Stimulated activated CD4-positive, alpha-beta T cell treated with anti-CD3 and anti-CD28 coated beads, Interleukin-15, amount 100 ng/mL, for 1 hour (primary cell): ENCODE measurements around the gene FGF22.
A peak's percentile ranks its signal among the peaks of the same experiment; 100 is the strongest.
"Not testable (repeated sequence)": the region's sequence is repeated elsewhere in the genome, so short reads cannot be mapped to it uniquely, and the experiment has no call there.

ENCODE experiments used
- DNase-seq, 2 donors: peaks; one replicate each; pipeline ENCODE4 v3.0.0-alpha.2; 2020; ENCODE audit warnings: low read depth in 1 of 2, low spot score in 1 of 2

The FGF22 gene

DNA sequence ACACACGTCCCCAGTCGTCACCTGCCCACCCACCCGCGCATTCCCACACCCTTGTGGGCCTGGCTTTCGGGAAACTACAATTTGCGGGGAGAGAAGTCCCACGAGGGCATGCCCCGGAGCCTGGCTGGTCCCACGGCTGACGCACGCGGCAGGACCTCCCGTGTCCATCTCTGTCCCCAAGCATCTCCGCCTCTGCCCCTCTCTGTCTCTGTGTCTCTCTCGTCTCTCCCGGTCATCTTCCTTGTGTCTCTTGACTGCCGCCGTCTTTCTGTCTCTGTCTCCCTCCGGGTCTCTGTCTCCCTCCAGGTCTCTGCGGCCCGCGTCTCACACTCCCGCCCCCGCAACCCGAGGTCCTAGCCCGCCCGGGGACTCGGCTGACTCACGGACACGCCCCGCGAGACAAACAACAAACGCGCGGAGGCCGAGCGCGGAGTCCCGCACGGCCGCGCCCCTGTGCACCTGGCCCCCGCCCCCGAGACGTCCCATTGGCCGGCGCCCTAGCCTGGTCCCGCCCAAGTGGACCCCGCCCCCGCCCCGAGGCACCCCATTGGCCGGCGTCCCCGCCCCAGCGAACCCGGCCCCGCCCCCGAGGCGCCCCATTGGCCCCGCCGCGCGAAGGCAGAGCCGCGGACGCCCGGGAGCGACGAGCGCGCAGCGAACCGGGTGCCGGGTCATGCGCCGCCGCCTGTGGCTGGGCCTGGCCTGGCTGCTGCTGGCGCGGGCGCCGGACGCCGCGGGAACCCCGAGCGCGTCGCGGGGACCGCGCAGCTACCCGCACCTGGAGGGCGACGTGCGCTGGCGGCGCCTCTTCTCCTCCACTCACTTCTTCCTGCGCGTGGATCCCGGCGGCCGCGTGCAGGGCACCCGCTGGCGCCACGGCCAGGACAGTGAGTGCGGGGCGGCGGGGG is at the start of gene FGF22:
Gene FGF22, plus strand, starts transcription at position 627 of the 908 bp plus-strand sequence. Its CDS starts 47 bp downstream, at position 674.
- peak; percentile 96 for DNase-seq

DNA sequence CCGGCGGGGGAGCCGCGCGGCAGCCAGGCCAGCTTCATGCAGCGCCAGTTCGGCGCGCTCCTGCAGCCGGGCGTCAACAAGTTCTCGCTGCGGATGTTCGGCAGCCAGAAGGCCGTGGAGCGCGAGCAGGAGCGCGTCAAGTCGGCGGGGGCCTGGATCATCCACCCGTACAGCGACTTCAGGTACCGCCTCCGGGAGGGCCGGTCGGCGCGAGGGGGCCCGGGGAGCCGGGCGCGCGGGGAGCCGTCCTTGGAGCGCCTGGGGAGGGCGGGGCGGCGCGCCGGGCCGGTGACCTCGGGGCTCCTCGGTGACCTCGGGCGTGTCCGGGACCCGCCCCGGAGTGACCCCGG is 49.3 kb upstream of the FGF22 start:
- no peak for DNase-seq

DNA sequence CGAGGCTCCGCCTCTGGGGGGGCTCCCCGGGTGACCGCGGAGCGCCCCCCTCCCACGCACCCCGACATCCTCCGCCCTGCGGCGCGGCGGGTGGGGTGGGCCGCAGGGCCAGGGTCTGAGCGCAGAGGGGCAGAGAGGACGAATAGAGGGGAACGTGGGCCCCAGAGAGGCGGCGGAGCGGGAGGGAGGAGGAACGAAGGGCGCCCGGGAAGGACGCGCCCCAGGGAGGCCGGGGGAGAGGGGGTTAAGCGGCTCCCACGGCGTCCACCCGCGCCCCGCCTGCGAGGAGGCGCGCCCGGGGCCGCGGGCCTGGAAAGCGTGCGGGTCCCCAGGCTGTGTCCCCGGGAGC is 49.0 kb upstream of the FGF22 start:
- DNase-seq, result no peak

DNA sequence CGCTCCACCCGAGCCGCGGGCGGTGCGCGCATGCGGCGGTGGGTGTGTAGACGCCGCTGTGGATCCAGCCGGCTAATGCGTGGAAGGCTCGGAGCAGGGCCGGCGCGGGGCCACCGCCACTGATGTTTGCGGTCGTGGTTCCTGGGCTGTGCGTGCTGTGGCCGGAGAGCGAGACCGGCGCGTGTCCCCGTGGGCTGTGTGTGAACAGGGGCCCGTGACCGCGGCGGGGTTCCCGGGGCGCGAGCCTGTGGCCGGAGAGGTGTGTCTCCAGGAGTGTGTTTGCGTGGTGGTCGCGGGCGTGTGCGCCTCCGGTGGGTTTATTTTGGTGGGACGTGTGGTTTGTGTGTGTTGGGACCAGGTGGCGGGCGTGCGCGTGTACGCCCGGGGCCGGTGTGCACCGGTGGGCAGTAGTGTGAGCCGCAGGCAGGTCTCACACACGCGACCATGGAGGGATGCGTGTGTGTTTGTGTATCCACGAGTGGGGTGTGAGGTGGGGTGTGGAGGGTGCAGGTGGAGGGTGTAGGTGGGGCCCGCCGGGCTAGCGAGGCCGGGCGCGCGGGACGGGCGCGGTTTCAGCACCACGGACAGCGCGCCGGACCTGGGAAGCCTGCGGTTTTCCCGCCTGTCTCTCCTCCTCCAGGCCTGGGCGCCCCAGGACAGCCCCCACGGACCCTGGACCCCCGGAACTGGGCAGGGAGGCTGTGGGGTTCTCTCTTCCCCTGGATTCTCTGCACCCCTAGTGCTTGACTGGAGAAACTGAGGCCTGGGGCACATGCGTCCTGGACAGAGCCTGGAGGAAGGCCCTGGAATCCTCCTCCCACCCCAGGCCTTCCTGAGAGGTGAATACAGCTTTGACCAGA is 48.4 kb upstream of the FGF22 start:
- no peak for DNase-seq

DNA sequence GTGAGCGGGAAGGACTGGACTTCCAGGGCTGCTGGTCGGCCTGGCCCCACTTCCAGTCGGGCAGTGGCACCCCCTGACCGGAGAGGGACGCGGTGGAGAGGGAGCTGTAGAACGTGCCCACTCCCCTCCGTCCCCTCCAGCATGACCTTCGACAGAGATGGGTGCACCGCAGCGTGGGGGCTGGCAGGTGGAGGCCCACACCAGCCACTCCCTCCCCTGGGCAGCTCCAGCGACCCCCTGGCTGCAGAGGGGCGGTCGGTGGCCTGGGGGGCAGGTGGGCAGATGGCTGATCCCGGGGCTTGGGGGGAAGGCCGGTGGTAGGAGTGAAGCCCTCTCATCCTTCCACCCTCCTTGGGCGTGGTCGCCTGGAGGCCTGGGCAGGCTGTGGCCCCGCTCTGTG is 47.6 kb upstream of the FGF22 start:
- DNase-seq, result no peak

DNA sequence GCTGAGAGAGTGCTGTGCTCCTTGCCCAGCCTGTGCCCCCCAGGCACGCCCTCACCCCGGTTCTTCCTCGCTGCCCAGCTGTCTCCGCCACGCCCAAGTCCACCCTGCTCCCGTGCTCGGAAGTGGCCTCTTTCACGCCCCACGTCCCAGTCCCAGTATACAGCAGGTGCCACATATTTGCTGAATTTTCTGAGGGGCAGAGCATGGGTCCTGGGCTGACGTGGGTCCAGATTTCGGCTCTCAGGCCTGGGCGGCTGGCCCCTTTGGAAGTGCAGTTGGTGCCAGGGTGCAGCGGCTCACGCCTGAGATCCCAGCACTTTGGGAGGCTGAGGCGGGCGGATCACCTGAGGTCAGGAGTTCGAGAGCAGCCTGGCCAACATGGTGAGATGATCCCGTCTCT is 46.6 kb upstream of the FGF22 start:
- no peak for DNase-seq

DNA sequence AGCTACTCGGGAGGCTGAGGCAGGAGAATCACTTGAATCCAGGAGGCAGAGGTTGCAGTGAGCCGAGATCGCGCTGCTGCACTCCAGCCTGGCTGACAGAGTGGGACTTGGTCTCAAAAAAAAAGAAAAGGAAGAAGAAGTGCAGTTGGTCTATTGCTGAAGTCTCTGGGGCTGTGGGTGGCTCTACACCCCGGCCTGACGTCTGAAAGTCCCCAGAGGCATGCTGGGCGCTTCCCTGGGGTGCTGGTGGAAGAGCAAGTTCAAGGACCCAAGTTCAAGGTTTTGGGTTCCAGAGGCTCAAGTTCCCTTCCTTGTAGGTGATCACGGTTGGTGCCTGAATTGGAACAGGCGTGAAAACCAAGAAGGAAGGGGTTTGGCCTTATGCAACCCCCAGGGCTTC is 46.2 kb upstream of the FGF22 start:
- DNase-seq, result no peak

GRCh38 chr19:594265-594870 is 45.3 kb upstream of the FGF22 start:
- DNase-seq, result no peak

- DNase-seq, result no peak
Observed at GRCh38 chr19:595326-596262, 44.1 kb upstream of the FGF22 start.

- no peak for DNase-seq
Observed at GRCh38 chr19:596263-596655, 43.4 kb upstream of the FGF22 start.

DNA sequence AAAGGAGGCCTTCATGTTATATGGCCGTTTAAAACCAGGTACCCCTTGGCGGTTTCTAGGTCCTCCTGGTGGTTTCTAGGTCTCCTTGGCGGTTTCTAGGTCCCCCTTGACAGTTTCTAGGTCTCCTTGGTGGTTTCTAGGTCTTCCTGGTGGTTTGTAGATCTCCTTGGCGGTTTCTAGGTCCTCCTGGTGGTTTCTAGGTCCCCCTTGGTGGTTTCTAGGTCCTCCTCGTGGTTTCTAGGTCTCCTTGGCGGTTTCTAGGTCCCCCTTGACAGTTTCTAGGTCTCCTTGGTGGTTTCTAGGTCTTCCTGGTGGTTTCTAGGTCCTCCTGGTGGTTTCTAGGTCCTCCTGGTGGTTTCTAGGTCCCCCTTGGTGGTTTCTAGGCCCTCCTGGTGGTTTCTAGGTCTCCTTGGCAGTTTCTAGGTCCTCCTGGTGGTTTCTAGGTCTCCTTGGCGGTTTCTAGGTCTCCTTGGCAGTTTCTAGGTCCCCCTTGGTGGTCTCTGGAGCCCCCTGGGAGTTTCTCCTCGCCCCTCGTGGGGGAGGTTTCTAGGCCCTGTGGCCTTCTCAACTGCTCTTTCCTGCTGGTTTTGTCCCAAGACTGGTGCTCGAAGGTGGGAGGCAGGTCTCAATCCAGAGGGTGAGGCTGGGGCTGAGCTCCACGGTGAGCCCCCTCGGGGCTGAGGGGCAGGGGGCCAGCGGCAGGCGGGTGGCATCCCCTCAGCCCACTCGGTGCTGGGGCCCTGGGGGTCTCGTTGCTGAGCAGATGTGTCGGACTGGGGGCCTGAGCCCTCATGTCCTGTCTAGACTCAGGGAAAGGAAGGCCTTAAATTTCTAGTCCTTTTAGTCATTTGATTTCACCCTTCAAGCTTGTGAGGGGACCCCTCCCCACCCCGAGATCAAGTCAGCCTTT is 42.0 kb upstream of the FGF22 start:
- DNase-seq, result no peak

DNA sequence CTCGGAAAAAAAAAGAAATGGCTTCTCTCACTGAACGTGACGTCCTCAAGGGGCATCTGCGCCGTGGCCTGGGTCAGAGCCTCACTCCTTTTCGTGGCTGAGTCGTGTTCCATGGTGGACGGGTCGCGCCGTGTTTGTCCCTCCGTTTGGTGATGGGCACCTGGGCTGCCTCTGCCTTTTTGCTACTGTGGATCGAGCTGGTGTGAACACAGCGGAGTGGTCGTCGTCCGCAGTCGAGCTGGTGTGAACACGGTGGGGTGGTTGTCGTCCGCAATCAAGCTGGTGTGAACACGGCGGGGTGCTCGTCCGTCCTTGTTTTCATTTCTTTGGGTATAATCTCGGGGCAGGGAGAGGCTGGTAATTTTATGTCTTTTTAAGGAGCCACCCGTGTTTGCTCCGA is 38.4 kb upstream of the FGF22 start:
- no peak for DNase-seq

DNA sequence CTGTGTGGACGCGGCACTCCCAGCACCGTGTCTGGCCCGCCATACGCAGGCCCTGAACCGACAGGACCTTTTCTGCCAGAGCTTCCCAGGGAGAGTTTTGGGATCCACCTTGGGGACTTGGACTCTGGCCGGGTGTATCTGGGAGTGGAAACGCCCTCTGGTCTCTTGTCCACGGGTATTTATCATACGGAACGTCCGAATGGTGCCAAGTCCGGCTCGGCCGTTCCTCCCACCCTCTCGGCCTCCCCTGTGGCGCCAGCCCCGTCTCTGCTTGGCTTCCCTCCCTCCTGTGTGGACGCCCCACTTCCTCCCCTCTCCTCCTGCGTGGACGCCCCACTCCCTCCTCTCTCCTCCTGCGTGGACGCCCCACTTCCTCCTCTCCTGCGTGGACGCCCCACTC is 37.9 kb upstream of the FGF22 start:
- no peak for DNase-seq

DNA sequence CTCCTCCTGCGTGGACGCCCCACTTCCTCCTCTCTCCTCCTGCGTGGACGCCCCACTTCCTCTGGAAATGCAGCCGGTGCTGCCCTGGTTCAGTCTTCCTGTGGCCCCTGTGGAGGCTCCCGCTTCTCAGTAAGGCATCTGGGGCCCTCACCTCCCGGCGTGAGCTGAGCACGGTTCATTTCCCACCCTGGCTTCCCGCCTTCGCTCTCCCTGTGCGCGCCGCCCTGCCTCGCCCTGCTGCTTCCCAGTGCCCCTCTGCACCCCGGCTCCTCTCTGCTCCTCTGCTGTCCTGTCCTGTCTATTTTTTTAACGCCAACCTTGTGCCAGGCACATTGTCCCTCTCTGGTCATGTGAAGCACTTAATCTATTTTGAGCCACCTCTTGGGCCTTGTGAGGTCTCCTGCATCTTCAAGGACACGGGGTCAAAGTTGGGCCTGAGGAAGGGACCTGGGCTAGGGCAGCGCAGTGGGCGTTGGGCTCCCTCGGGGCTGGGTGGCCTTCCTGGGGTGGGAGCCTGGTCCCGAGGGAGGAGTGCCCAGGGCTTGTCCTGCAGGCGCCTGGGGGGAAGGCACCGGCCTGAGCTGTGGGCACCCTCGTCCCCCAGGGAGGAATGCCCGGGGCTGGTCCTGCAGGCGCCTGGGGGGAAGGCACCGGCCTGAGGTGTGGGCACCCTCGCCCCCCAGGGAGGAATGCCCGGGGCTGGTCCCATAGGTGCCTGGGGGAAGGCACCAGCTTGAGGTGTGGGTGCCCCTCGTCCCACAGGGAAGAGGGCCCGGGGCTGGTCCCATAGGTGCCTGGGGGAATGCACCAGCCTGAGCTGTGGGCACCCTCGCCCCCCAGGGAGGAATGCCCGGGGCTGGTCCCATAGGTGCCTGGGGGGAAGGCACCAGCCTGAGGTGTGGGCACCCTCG is 37.0 kb upstream of the FGF22 start:
- DNase-seq, result no peak

DNA sequence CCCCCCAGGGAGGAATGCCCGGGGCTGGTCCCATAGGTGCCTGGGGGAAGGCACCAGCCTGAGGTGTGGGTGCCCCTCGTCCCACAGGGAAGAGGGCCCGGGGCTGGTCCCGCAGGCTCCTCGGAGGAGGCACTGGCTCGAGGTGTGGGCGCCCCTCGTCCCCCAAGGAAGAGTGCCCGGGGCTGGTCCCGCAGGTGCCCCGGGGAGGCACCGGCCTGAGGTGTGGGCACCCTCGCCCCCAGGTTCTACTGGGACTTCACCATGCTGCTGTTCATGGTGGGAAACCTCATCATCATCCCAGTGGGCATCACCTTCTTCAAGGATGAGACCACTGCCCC is 36.4 kb upstream of the FGF22 start:
- DNase-seq, result not testable (repeated sequence)

DNA sequence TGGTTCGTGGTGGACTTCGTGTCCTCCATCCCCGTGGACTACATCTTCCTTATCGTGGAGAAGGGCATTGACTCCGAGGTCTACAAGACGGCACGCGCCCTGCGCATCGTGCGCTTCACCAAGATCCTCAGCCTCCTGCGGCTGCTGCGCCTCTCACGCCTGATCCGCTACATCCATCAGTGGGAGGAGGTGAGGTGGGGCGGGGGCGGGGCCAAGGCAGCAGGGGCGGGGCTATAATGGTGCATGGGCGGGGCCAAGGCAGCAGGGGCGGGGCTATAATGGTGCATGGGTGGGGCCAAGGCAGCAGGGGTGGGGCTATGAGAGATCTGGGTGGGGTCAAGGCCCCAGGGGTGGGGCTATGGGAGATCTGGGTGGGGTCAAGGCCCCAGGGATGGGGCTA is 35.9 kb upstream of the FGF22 start:
- not testable (repeated sequence) for DNase-seq

DNA sequence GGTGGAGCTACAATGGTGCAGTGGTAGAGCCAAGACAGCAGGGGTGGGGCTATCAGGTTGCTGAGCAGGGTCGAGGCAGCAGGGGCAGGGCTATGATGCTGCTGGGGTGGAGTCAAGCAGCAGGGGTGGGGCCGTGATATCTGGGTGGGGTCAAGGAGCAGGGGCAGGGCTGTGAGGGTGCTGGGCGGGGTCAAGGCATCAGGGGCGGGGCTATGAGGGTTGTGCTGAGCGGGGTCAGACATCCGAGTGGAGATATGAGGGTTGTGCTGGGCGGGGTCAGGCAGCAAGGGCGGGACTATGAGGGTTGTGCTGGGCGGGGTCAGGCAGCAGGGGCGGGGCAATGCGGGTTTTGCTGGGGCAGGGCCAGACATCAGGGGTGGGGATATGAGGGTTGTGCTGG is 35.3 kb upstream of the FGF22 start:
- no peak for DNase-seq

- DNase-seq, result not testable (repeated sequence)
Observed at GRCh38 chr19:605061-605971, 34.4 kb upstream of the FGF22 start.
